ENCODE data around the gene GRIP1.

- no peak for TF ChIP-seq GABPA (IDR thresholded peaks at IDR 0.05; ENCODE audit: low read depth)
- TF ChIP-seq NRF1 (conservative IDR thresholded peaks at IDR 0.05; ENCODE audit: low read depth, low read length) = no peak
- no peak for TF ChIP-seq REST (IDR thresholded peaks at IDR 0.05; ENCODE audit: low read depth, low read length)
- TF ChIP-seq FOXK2 (IDR thresholded peaks at IDR 0.05) = no peak
- no peak for TF ChIP-seq PBX3 (IDR thresholded peaks at IDR 0.05; ENCODE audit: insufficient replicate concordance, low read depth, low read length)
- TF ChIP-seq DPF2 (IDR thresholded peaks at IDR 0.05) = no peak
- no peak for TF ChIP-seq MTA3 (IDR thresholded peaks at IDR 0.05; ENCODE audit: borderline replicate concordance, low read length)
- no peak for TF ChIP-seq ZNF217 (IDR thresholded peaks at IDR 0.05)
- no peak for TF ChIP-seq POLR2A (IDR thresholded peaks at IDR 0.05; ENCODE audit: low read depth, low read length)
- TF ChIP-seq TAF1 (IDR thresholded peaks at IDR 0.05; ENCODE audit: borderline replicate concordance, low read depth, low read length) = no peak
- no peak for TF ChIP-seq CUX1 (IDR thresholded peaks at IDR 0.05; ENCODE audit: insufficient replicate concordance, low read depth, low read length)
- no peak for TF ChIP-seq MAX (IDR thresholded peaks at IDR 0.05; ENCODE audit: low read depth, low read length)
- TF ChIP-seq CTCF (IDR thresholded peaks at IDR 0.05 in 2 of 3, conservative IDR thresholded peaks at IDR 0.05 in 1 of 3; ENCODE audit: control insufficient read depth in 2 of 3, extremely low read depth in 1 of 3, insufficient read depth in 1 of 3, low read depth in 3 of 3, low read length in 3 of 3) = no peak
- no peak for TF ChIP-seq SMC3 (IDR thresholded peaks at IDR 0.05; ENCODE audit: borderline replicate concordance, low read length)
These were observed 45.1 kb upstream of the GRIP1 start for GRCh38 chr12:66724026-66724425.

Measured in GM12878 (cell line).